Panc1 (cell line): ENCODE data around the gene NRROS. TPM values are rescaled to one million over a fixed set of nuclear protein-coding genes. Genes with fewer than 3 reads are reported as not detected.

Experiments
- ATAC-seq: fragments of 200-7000 bp; cut with Tn5 transposase; 2 replicates; pipeline ENCODE4 v1.9.1; 2020; ENCODE audit warnings: mild to moderate bottlenecking, moderate library complexity
- BruUV-seq: library from RNA; stranded (reverse); fragments of 400-500 nt; replicated peaks from 2 replicates; lab custom pipeline; 2021; lab: Mats Ljungman, UMichigan
- CTCF ChIA-PET: fragments of 300-600 bp; sonication (Branson Sonifier 250); formaldehyde crosslinking; loops from one replicate; lab custom pipeline; 2022; ENCODE audit warnings: antibody characterized with exemption; lab: Charles Lee
- POLR2A ChIA-PET: fragments of 300-600 bp; sonication (Branson Sonifier 250); formaldehyde crosslinking; loops from one replicate; lab custom pipeline; 2022; ENCODE audit warnings: antibody characterized with exemption; lab: Charles Lee
- DNase-seq: peaks from one replicate; pipeline ENCODE4 v3.0.0-alpha.2; 2010; ENCODE audit warnings: low read depth, low spot score
- H3K27ac ChIP-seq: 2 replicates; pipeline ENCODE4 v1.5.1; 2011; ENCODE audit warnings: mild to moderate bottlenecking, low read length, inconsistent platforms
- H3K27me3 ChIP-seq: fragments of 200-500 bp; sonication (Bioruptor generic); 2 replicates; pipeline ENCODE4 v1.6.0; 2014; ENCODE audit warnings: low read length, inconsistent platforms; ENCODE audit not compliant: control insufficient read depth, insufficient read depth
- H3K36me3 ChIP-seq: fragments of 200-500 bp; sonication (Bioruptor generic); 2 replicates; pipeline ENCODE4 v1.5.1; 2014; ENCODE audit warnings: inconsistent platforms, mild to moderate bottlenecking, low read length, moderate library complexity; ENCODE audit not compliant: control insufficient read depth, insufficient read depth
- H3K4me1 ChIP-seq: 2 replicates; pipeline ENCODE4 v1.5.1; 2011; ENCODE audit warnings: inconsistent platforms, mild to moderate bottlenecking, low read length, moderate library complexity; ENCODE audit not compliant: control insufficient read depth, insufficient read depth
- H3K4me3 ChIP-seq, 2 experiments: 2 replicates each; pipeline ENCODE4 v1.5.1; 2011 to 2012; ENCODE audit warnings: low read depth in 2 of 2, low read length in 2 of 2, mild to moderate bottlenecking in 2 of 2, inconsistent platforms in 1 of 2, moderate library complexity in 1 of 2
- H3K9me3 ChIP-seq: fragments of 200-500 bp; sonication (Bioruptor generic); 2 replicates; pipeline ENCODE4 v1.5.1; 2014; ENCODE audit warnings: low read depth, mild to moderate bottlenecking, inconsistent platforms, low read length, moderate library complexity; ENCODE audit not compliant: control insufficient read depth, insufficient read depth
- CTCF ChIP-seq: fragments of 450-650 bp; IDR thresholded peaks from 2 replicates; pipeline ENCODE4 v1.5.1; 2017; ENCODE audit warnings: mild to moderate bottlenecking
- POLR2AphosphoS5 ChIP-seq: IDR thresholded peaks from 2 replicates; pipeline ENCODE4 v1.6.1; 2012; ENCODE audit warnings: mild to moderate bottlenecking, low read depth, low read length, moderate library complexity
- REST ChIP-seq, 2 experiments: IDR thresholded peaks; 2 replicates each; pipeline ENCODE4 v1.6.1; 2011 to 2012; ENCODE audit warnings: low read depth in 2 of 2, control low read depth in 1 of 2, low read length in 1 of 2, mild to moderate bottlenecking in 1 of 2, moderate library complexity in 1 of 2; ENCODE audit not compliant: insufficient read depth in 1 of 2
- SIN3A ChIP-seq: IDR thresholded peaks from 2 replicates; pipeline ENCODE4 v1.6.1; 2012; ENCODE audit warnings: low read depth, mild to moderate bottlenecking, low read length, moderate library complexity, borderline replicate concordance; ENCODE audit not compliant: insufficient read depth
- TCF7L2 ChIP-seq: IDR thresholded peaks from 2 replicates; pipeline ENCODE4 v1.6.1; 2011; ENCODE audit warnings: mild to moderate bottlenecking, low read depth, low read length, inconsistent platforms
- in situ Hi-C: cut with HindIII; loops from 2 replicates; pipeline ENCODE4 v1.10.0; 2016; ENCODE audit warnings: low sequenced_read_pairs, low pct_unique_long_range_greater_than_20kb
- intact Hi-C: fragments of 100-400 bp; cut with micrococcal nuclease; formaldehyde crosslinking; loops from one replicate; pipeline ENCODE4 v1.10.0; 2022; ENCODE audit not compliant: unreplicated experiment
- total RNA-seq: library from RNA; stranded (reverse); gene quantifications from one replicate; pipeline ENCODE4 v1.2.1, GENCODE V29; 2021; ENCODE audit not compliant: unreplicated experiment

NRROS gene
- total RNA-seq, 1 experiment from 2014 or later = 8.8 TPM

- Histone ChIP-seq H3K36me3 (no peaks in the 10 kb centered on the region), H3K27ac (no peak overlapping the region), H3K4me3 (no peak overlapping the region), H3K4me1 (peaks cover 5% of the 10 kb centered on the region; the same call in 1 of the 2 replicates), H3K27me3 (no peaks in the 10 kb centered on the region), H3K9me3 (no peaks in the 10 kb centered on the region)
- ChIA-PET POLR2A (no interaction called here), CTCF (no interaction called here)
- DNase-seq = no peak
- TF ChIP-seq CTCF (no peak), REST (IDR thresholded peaks at IDR 0.05; ENCODE audit: insufficient read depth in 1 of 2, low read depth in 2 of 2, low read length in 1 of 2) (no peak), POLR2AphosphoS5 (no peak), SIN3A (no peak), TCF7L2 (no peak)
- BruUV-seq = no TSS peak
- in situ Hi-C loops (no loop called here), intact Hi-C loops (no loop called here)
- ATAC-seq = no peak
Observed at GRCh38 chr3:196600359-196600758, 39.1 kb upstream of the NRROS start.

- H3K9me3 ChIP-seq = no peaks in the 10 kb centered on the region
- H3K4me3 ChIP-seq = no peak overlapping the region
- DNase-seq (no peak), ATAC-seq (no peak)
- BruUV-seq = no TSS peak
- peaks cover 5% of the 10 kb centered on the region; the same call in 1 of the 2 replicates for H3K4me1 ChIP-seq
- in situ Hi-C loops (no loop called here), intact Hi-C loops (no loop called here)
- ChIA-PET POLR2A (no interaction called here), CTCF (no interaction called here)
- H3K27ac ChIP-seq = no peak overlapping the region
- no peak for TF ChIP-seq POLR2AphosphoS5
- no peak for TF ChIP-seq SIN3A
- TF ChIP-seq TCF7L2 = no peak
- TF ChIP-seq REST (IDR thresholded peaks at IDR 0.05; ENCODE audit: insufficient read depth in 1 of 2, low read depth in 2 of 2, low read length in 1 of 2) = no peak
- no peak for TF ChIP-seq CTCF
- H3K27me3 ChIP-seq = no peaks in the 10 kb centered on the region
- H3K36me3 ChIP-seq = no peaks in the 10 kb centered on the region
Observed at GRCh38 chr3:196602673-196603072, 36.8 kb upstream of the NRROS start.
